OCI-LY1 (cell line): ENCODE measurements around the gene ULK4.

Source experiments
- H2AFZ ChIP-seq: fragments of 200-600 bp; sonication (generic), shearing (Covaris generic); 2 replicates; pipeline ENCODE4 v1.6.0; 2014; ENCODE audit warnings: antibody characterized with exemption, mild to moderate bottlenecking, low read length
- H3F3A ChIP-seq: fragments of 200-600 bp; sonication (generic), shearing (Covaris generic); 2 replicates; pipeline ENCODE4 v1.6.0; 2014; ENCODE audit warnings: mild to moderate bottlenecking, antibody characterized with exemption, low read length, moderate library complexity; ENCODE audit not compliant: insufficient read depth
- H3K27ac ChIP-seq: fragments of 200-600 bp; sonication (generic); 2 replicates; pipeline ENCODE4 v1.5.1; 2014; ENCODE audit warnings: low read length, mixed run types, mild to moderate bottlenecking, low read depth; ENCODE audit not compliant: poor library complexity, severe bottlenecking
- H3K27me3 ChIP-seq: fragments of 200-600 bp; sonication (generic); 2 replicates; pipeline ENCODE4 v1.6.0; 2014; ENCODE audit warnings: antibody characterized with exemption, mild to moderate bottlenecking, low read length, moderate library complexity; ENCODE audit not compliant: insufficient read depth
- H3K36me3 ChIP-seq: fragments of 200-600 bp; sonication (generic); 2 replicates; pipeline ENCODE4 v1.6.1; 2014; ENCODE audit warnings: mild to moderate bottlenecking, antibody characterized with exemption, low read length, moderate library complexity, mixed read lengths; ENCODE audit not compliant: insufficient read depth
- H3K4me1 ChIP-seq: fragments of 200-600 bp; sonication (generic); 2 replicates; pipeline ENCODE4 v1.5.1; 2014; ENCODE audit warnings: mild to moderate bottlenecking, low read length, moderate library complexity; ENCODE audit not compliant: insufficient read depth, severe bottlenecking
- H3K4me2 ChIP-seq: fragments of 200-600 bp; sonication (generic), shearing (Covaris generic); 2 replicates; pipeline ENCODE4 v1.6.1; 2014; ENCODE audit warnings: low read length
- H3K4me3 ChIP-seq: fragments of 200-600 bp; sonication (generic); 2 replicates; pipeline ENCODE4 v1.5.1; 2014; ENCODE audit warnings: low read length, low read depth, mild to moderate bottlenecking, mixed read lengths; ENCODE audit not compliant: poor library complexity, severe bottlenecking
- H3K79me2 ChIP-seq: fragments of 200-600 bp; shearing (Covaris generic); 2 replicates; pipeline ENCODE4 v1.6.1; 2016; ENCODE audit warnings: mixed run types, low read length, mixed read lengths; ENCODE audit not compliant: insufficient read depth
- H3K9ac ChIP-seq: fragments of 200-600 bp; sonication (generic), shearing (Covaris generic); 2 replicates; pipeline ENCODE4 v1.6.1; 2014; ENCODE audit warnings: mild to moderate bottlenecking, low read length, mixed read lengths
- H3K9me2 ChIP-seq: fragments of 200-600 bp; sonication (generic), shearing (Covaris generic); 2 replicates; pipeline ENCODE4 v1.6.1; 2014; ENCODE audit warnings: low read depth, mild to moderate bottlenecking, low read length, mixed read lengths
- H3K9me3 ChIP-seq: fragments of 200-600 bp; shearing (Covaris generic); 2 replicates; pipeline ENCODE4 v1.6.1; 2014; ENCODE audit warnings: low read length, mixed read lengths
- H4K20me1 ChIP-seq: fragments of 200-600 bp; sonication (generic), shearing (Covaris generic); 2 replicates; pipeline ENCODE4 v1.6.0; 2016; ENCODE audit warnings: mild to moderate bottlenecking, low read length; ENCODE audit not compliant: insufficient read depth
- EZH2 ChIP-seq: fragments of 200-600 bp; sonication (generic), shearing (Covaris generic); IDR thresholded peaks from 2 replicates; pipeline ENCODE4 v1.8.0; 2017; ENCODE audit warnings: borderline replicate concordance, mixed run types, mild to moderate bottlenecking, antibody characterized with exemption, low read length, moderate library complexity, mixed read lengths
- TF ChIP-seq, protein P1 (sequence below): fragments of 200-600 bp; sonication (generic), shearing (Covaris generic); IDR thresholded peaks from 2 replicates; pipeline ENCODE4 v1.5.1; 2017; ENCODE audit warnings: mild to moderate bottlenecking, antibody characterized with exemption, low read length, moderate library complexity, mixed read lengths

The ULK4 gene

DNA sequence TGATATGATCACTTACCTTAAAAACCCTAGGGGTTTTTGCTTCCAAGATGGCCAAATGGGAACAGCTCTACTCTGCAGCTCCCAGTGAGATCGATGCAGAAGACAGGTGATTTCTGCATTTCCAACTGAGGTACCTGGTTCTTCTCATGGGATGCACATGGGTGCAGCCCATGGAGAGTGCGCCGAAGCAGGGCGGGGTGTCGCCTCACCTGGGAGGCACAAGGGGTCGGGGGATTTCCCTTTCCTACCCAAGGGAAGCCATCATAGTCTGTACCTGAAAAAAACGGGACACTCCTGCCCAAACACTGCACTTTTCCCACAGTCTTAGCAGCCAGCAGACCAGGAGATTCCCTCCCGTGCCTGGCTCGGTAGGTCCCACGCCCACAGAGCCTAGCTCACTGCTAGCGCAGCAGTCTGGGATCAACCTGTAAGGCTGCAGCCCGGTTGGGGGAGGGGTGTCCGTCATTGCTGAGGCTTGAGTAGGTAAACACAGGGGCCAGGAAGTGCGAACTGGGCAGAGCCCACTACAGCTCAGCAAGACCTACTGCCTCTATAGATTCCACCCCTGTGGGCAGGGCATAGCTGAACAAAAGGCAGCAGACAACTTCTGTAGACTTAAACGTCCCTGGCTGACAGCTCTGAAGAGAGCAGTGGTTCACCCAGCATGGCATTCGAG lies 684.0 kb downstream of the ULK4 start:
- TF ChIP-seq EZH2, result no peak
- TF ChIP-seq, protein P1, sequence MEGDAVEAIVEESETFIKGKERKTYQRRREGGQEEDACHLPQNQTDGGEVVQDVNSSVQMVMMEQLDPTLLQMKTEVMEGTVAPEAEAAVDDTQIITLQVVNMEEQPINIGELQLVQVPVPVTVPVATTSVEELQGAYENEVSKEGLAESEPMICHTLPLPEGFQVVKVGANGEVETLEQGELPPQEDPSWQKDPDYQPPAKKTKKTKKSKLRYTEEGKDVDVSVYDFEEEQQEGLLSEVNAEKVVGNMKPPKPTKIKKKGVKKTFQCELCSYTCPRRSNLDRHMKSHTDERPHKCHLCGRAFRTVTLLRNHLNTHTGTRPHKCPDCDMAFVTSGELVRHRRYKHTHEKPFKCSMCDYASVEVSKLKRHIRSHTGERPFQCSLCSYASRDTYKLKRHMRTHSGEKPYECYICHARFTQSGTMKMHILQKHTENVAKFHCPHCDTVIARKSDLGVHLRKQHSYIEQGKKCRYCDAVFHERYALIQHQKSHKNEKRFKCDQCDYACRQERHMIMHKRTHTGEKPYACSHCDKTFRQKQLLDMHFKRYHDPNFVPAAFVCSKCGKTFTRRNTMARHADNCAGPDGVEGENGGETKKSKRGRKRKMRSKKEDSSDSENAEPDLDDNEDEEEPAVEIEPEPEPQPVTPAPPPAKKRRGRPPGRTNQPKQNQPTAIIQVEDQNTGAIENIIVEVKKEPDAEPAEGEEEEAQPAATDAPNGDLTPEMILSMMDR, result no peak
- Histone ChIP-seq H3K79me2 (no peaks in the 10 kb centered on the region), H4K20me1 (no peaks in the 10 kb centered on the region), H3K4me3 (no peak overlapping the region), H3K27me3 (no peaks in the 10 kb centered on the region), H3F3A (no peaks in the 10 kb centered on the region), H3K4me1 (no peaks in the 10 kb centered on the region), H2AFZ (no peak overlapping the region), H3K4me2 (no peak overlapping the region), H3K36me3 (no peaks in the 10 kb centered on the region), H3K27ac (no peak overlapping the region), H3K9ac (no peak overlapping the region), H3K9me3 (no peaks in the 10 kb centered on the region), H3K9me2 (no peaks in the 10 kb centered on the region)

DNA sequence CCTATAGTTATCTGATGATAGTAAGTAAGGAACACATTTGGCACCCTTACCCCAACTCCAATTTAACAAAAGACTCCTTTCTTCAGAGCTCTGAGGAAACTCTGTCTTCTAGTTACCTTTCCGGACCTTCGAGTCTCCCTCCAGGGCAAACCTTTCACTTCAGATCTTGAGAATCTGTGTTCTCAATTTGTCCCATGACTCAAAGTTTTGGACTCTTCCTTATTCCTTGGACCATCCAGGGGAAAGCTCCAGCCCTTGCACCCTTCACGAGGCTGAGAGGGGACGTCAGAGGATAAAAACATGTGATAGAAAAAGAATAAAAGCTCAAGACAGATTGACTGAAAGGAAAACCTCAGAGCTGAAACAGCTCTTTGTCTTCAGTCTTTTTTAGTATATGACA lies 685.7 kb downstream of the ULK4 start:
- no peaks in the 10 kb centered on the region for H3K36me3 ChIP-seq
- H4K20me1 ChIP-seq, result no peaks in the 10 kb centered on the region
- H3K9me3 ChIP-seq, result no peaks in the 10 kb centered on the region
- H3K27ac ChIP-seq, result no peak overlapping the region
- H3F3A ChIP-seq, result no peaks in the 10 kb centered on the region
- H2AFZ ChIP-seq, result no peak overlapping the region
- TF ChIP-seq, protein P1, result no peak
- no peak for TF ChIP-seq EZH2
- no peak overlapping the region for H3K4me3 ChIP-seq
- H3K27me3 ChIP-seq, result no peaks in the 10 kb centered on the region
- no peak overlapping the region for H3K4me2 ChIP-seq
- H3K4me1 ChIP-seq, result no peaks in the 10 kb centered on the region
- no peak overlapping the region for H3K9ac ChIP-seq
- H3K9me2 ChIP-seq, result no peaks in the 10 kb centered on the region
- no peaks in the 10 kb centered on the region for H3K79me2 ChIP-seq

DNA sequence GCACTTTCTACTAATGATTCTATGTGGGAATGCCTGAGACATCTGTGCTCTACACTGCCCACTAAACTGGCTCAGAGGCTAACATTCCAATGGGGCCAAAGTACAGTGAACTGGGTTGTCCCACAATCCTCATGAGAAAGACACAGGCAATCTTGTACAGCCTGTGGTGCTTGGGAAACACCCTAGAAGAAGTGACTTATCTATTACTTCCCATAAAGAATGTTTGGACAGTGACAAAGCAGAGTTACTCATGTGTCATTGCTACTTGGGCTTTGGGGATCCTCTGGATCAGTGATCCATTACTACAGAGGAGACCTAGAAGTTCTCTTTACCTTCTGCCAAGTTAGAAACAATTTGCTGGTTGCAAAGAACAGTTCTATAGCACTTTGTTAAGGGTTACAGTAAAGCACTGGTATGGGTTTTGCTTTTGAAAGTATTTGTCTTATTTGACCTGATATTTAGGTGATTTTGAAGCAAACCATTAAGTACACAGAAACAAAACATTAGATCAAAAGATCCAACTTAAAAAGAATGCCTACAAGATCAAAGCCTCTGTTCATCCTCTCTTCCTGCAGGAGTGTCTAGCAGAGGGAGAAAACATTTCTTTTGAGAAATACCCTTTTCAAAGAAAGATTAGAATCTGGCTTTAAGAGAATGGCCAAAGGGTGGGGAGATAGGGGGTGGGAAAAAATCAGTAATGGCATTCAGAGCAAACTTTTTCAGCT lies 686.8 kb downstream of the ULK4 start:
- H3K4me2 ChIP-seq, result no peak overlapping the region
- H3F3A ChIP-seq, result no peaks in the 10 kb centered on the region
- no peaks in the 10 kb centered on the region for H3K79me2 ChIP-seq
- H3K36me3 ChIP-seq, result no peaks in the 10 kb centered on the region
- no peak overlapping the region for H2AFZ ChIP-seq
- no peak overlapping the region for H3K27ac ChIP-seq
- H3K27me3 ChIP-seq, result no peaks in the 10 kb centered on the region
- H3K9ac ChIP-seq, result no peak overlapping the region
- no peak overlapping the region for H3K4me3 ChIP-seq
- no peaks in the 10 kb centered on the region for H3K9me3 ChIP-seq
- H3K4me1 ChIP-seq, result no peaks in the 10 kb centered on the region
- H3K9me2 ChIP-seq, result no peaks in the 10 kb centered on the region
- TF ChIP-seq, protein P1, result no peak
- TF ChIP-seq EZH2, result no peak
- no peaks in the 10 kb centered on the region for H4K20me1 ChIP-seq
